Esophagus muscularis mucosa (tissue), 4 donors: Measurements from ENCODE around the gene ULK4. TPM values are rescaled to one million over a fixed set of nuclear protein-coding genes. Genes with fewer than 3 reads are reported as not detected.

Source experiments
- DNase-seq: peaks from one replicate; pipeline ENCODE4 v3.0.0-alpha.2; 2017; ENCODE audit errors: extremely low spot score
- H3K27ac ChIP-seq, 4 donors: fragments of 200-600 bp; sonication (generic); replicated peaks in 1 of 4; 1 replicate in 3 of 4; 2 replicates in 1 of 4; pipeline ENCODE4 v1.5.1; 2016 to 2019; ENCODE audit warnings: mild to moderate bottlenecking in 1 of 4
- H3K27me3 ChIP-seq, 4 donors: fragments of 200-600 bp; sonication (generic); one replicate each; pipeline versions ENCODE4 v1.5.1 to v1.6.0; 2016 to 2019
- H3K36me3 ChIP-seq, 4 donors: fragments of 200-600 bp; sonication (generic); one replicate each; pipeline ENCODE4 v1.5.1; 2016 to 2019
- H3K4me1 ChIP-seq, 4 donors: fragments of 200-600 bp; sonication (generic); one replicate each; pipeline ENCODE4 v1.5.1; 2016 to 2019
- H3K4me3 ChIP-seq, 4 donors: fragments of 200-600 bp; sonication (generic); 1 replicate in 2 of 4; 2 replicates in 2 of 4; pipeline ENCODE4 v1.5.1; 2016 to 2019; ENCODE audit warnings: mild to moderate bottlenecking in 4 of 4, moderate library complexity in 1 of 4
- H3K9me3 ChIP-seq, 4 donors: fragments of 200-600 bp; sonication (generic); 1 replicate in 3 of 4; 2 replicates in 1 of 4; pipeline ENCODE4 v1.5.1; 2016 to 2019
- EP300 ChIP-seq: sonication (generic); formaldehyde crosslinking; IDR thresholded peaks from one replicate; pipeline ENCODE4 v1.6.1; 2017; ENCODE audit warnings: antibody characterized with exemption
- POLR2A ChIP-seq: fragments of 450-650 bp; IDR thresholded peaks from one replicate; pipeline ENCODE4 v1.6.1; 2017; ENCODE audit warnings: antibody characterized with exemption, moderate library complexity, mild to moderate bottlenecking, low read depth
- POLR2AphosphoS5 ChIP-seq, 2 donors: sonication (generic); formaldehyde crosslinking; IDR thresholded peaks; one replicate each; pipeline ENCODE4 v1.6.1; 2017; ENCODE audit warnings: antibody characterized with exemption in 2 of 2
- WGBS: methylation state at CpG from one replicate; pipeline ENCODE4 v1.1.5; 2018; 5-methylcytosine and 5-hydroxymethylcytosine counted together
- intact Hi-C: fragments of 100-400 bp; cut with DNase I; formaldehyde crosslinking; loops from one replicate; pipeline ENCODE4 v1.15.1; 2023
- total RNA-seq, 4 donors: library from RNA; depleted of rRNA; stranded (reverse); fragments of >200 nt; gene quantifications; one replicate each; pipeline versions ENCODE4 v1.1.0 to v1.2.1, GENCODE V29; 2016
- TF ChIP-seq, protein P1 (sequence below), 3 experiments: fragments of 200-600 bp in 2 of 3; fragments of 450-650 bp in 1 of 3; sonication (generic) in 2 of 3; IDR thresholded peaks; one replicate each; pipeline ENCODE4 v1.5.1; 2017 to 2019; ENCODE audit warnings: antibody characterized with exemption in 3 of 3, mild to moderate bottlenecking in 2 of 3, moderate library complexity in 1 of 3

The ULK4 gene
- total RNA-seq, 4 donors from 2014 or later: 4.2 to 15.4 (median 11.0) TPM

DNA sequence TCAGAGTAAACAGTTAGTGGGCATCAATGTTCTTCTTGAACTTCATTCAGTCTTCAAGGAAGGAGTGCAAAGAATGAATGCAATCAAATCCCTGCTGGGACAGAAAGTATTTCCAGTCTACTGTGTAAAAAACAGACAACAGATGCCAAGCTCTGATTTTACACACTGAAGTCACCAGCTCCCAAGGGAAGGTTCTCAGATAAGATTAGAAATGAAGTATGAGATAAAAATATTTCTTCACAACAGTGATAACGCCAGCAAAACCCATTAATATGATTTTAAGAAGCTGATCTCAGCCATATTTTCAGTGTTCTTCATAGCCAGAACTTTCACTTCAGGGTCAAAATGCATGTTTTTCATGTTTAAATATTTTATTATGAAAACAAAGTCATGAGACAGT is 497.0 kb downstream of the ULK4 start:
- no peak for DNase-seq
- Histone ChIP-seq H3K27ac (no peak overlapping the region), H3K4me3 (no peak overlapping the region), H3K9me3 (peaks cover 0 to 8% (median 0%) of the 10 kb centered on the region in 4 donors), H3K36me3 (no peaks in the 10 kb centered on the region), H3K4me1 (no peaks in the 10 kb centered on the region), H3K27me3 (no peaks in the 10 kb centered on the region)
- 66% methylated on average over 1 of the region's 1 CpG for WGBS
- intact Hi-C loops: no loop called here
- TF ChIP-seq POLR2A: no peak
- no peak for TF ChIP-seq EP300
- TF ChIP-seq, protein P1, sequence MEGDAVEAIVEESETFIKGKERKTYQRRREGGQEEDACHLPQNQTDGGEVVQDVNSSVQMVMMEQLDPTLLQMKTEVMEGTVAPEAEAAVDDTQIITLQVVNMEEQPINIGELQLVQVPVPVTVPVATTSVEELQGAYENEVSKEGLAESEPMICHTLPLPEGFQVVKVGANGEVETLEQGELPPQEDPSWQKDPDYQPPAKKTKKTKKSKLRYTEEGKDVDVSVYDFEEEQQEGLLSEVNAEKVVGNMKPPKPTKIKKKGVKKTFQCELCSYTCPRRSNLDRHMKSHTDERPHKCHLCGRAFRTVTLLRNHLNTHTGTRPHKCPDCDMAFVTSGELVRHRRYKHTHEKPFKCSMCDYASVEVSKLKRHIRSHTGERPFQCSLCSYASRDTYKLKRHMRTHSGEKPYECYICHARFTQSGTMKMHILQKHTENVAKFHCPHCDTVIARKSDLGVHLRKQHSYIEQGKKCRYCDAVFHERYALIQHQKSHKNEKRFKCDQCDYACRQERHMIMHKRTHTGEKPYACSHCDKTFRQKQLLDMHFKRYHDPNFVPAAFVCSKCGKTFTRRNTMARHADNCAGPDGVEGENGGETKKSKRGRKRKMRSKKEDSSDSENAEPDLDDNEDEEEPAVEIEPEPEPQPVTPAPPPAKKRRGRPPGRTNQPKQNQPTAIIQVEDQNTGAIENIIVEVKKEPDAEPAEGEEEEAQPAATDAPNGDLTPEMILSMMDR (IDR thresholded peaks at IDR 0.05): no peak
- no peak for TF ChIP-seq POLR2AphosphoS5 (IDR thresholded peaks at IDR 0.05)

DNA sequence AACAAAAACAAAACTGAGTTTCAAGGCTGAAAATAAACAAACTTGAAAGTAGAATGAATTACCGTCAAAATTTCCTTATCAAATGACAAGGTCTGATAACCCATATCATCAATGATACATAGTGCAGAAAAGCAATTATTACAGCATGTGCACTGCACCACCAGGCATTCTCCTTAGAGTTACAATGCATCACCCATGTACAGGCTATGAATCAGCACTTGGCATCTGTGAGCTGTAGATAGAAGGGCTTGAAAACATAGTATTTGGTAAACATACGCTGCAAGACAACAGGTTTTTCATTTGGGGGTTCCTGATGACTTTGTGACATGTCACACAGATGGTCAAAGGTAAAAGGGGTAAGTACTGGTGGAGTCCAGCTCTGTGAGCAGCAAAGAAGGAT is 497.5 kb downstream of the ULK4 start:
- H3K4me1 ChIP-seq: no peaks in the 10 kb centered on the region
- peaks cover 0 to 8% (median 0%) of the 10 kb centered on the region in 4 donors for H3K9me3 ChIP-seq
- intact Hi-C loops: no loop called here
- 86% methylated on average over 2 of the region's 2 CpGs for WGBS
- no peaks in the 10 kb centered on the region for H3K27me3 ChIP-seq
- H3K27ac ChIP-seq: no peak overlapping the region
- H3K4me3 ChIP-seq: no peak overlapping the region
- no peak for DNase-seq
- TF ChIP-seq EP300 (no peak), POLR2AphosphoS5 (IDR thresholded peaks at IDR 0.05) (no peak), POLR2A (no peak)
- TF ChIP-seq, protein P1 (IDR thresholded peaks at IDR 0.05): no peak
- H3K36me3 ChIP-seq: no peaks in the 10 kb centered on the region

DNA sequence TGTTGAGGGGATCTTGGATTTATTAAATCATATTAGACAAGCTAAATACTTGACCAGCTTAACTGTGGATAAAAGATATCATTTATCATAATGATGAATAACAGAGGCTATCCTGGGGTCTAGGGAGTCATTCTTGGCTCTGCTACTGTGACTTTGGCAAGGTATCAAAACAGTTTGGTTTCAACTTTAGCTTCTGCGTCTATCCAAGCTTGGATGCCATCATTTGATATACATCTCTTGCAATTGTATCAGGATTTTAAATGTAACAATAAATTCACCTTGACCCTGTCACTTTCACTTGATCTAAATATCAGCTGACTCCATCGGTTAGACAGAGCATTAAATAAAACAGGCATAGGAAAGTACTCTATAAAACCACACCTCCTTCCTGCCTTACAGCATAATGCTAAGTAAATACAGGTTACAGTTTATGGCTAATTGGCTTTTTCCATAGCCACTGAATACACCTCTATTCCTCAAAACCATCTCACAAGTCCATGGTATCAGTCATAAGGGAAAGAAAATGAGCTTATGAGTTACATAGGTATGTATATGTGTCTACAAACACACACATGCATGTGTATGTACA is 499.7 kb downstream of the ULK4 start:
- no peaks in the 10 kb centered on the region for H3K27me3 ChIP-seq
- WGBS: 46% methylated on average over 2 of the region's 2 CpGs
- intact Hi-C loops: no loop called here
- no peaks in the 10 kb centered on the region for H3K9me3 ChIP-seq
- DNase-seq: no peak
- no peaks in the 10 kb centered on the region for H3K36me3 ChIP-seq
- no peaks in the 10 kb centered on the region for H3K4me1 ChIP-seq
- TF ChIP-seq POLR2A (no peak), EP300 (no peak), POLR2AphosphoS5 (IDR thresholded peaks at IDR 0.05) (no peak)
- TF ChIP-seq, protein P1 (IDR thresholded peaks at IDR 0.05): no peak
- no peak overlapping the region for H3K4me3 ChIP-seq
- no peak overlapping the region for H3K27ac ChIP-seq

DNA sequence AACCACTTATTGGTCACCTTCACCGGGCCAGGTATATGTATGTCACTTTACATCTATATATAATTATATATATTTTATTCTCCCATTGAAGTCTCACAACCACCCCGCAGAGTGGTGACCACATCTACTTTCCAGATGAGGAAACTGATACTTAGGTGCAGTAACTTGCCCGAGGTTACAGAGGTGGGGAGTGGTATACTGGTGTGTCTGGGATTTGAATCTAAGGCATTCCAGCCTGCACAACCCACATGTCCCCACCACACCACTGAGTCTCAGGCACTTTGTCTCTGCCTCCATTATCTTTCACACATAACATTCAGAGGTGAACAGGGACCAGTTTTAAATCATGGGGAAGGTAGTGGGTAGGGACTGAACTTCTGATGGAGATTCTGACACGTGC is 501.2 kb downstream of the ULK4 start:
- Histone ChIP-seq H3K36me3 (no peaks in the 10 kb centered on the region), H3K27ac (no peak overlapping the region), H3K9me3 (no peaks in the 10 kb centered on the region), H3K4me3 (no peak overlapping the region), H3K4me1 (no peaks in the 10 kb centered on the region), H3K27me3 (no peaks in the 10 kb centered on the region)
- intact Hi-C loops: no loop called here
- no peak for DNase-seq
- TF ChIP-seq EP300 (no peak), POLR2A (no peak), POLR2AphosphoS5 (IDR thresholded peaks at IDR 0.05) (no peak)
- TF ChIP-seq, protein P1 (IDR thresholded peaks at IDR 0.05): no peak
- 98% methylated on average over 4 of the region's 4 CpGs for WGBS

DNA sequence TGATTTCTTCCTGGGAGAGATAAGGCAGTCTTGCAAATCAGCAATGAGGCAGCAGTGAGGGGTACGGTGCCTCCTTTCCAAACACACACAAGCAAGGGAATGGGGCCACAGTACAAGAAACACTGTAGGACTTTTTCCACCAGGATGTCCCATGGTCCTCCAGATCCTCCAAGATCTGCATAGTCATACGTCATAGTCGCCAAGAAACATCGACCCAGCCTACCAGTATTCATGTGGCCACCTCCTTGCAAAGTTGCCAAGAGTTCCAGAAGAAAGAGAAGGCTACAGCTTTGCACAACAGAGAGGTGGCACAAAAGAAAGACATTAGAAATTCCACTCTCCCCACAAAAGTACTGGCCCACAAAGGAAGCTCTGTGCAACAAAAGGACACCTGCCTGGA is 504.7 kb downstream of the ULK4 start:
- 67% methylated on average over 3 of the region's 4 CpGs for WGBS
- H3K9me3 ChIP-seq: no peaks in the 10 kb centered on the region
- TF ChIP-seq, protein P1 (IDR thresholded peaks at IDR 0.05): no peak
- TF ChIP-seq POLR2AphosphoS5 (IDR thresholded peaks at IDR 0.05) (no peak), POLR2A (no peak), EP300 (no peak)
- H3K4me1 ChIP-seq: no peaks in the 10 kb centered on the region
- no peak overlapping the region for H3K27ac ChIP-seq
- H3K4me3 ChIP-seq: no peak overlapping the region
- intact Hi-C loops: no loop called here
- no peak for DNase-seq
- no peaks in the 10 kb centered on the region for H3K36me3 ChIP-seq
- no peaks in the 10 kb centered on the region for H3K27me3 ChIP-seq
